OCI-LY7 (cell line): ENCODE data around the gene EID3.

ENCODE experiments used
- EZH2phosphoT487 ChIP-seq: fragments of 200-600 bp; sonication (generic); IDR thresholded peaks from 2 replicates; pipeline ENCODE4 v1.6.1; 2018; ENCODE audit warnings: low read depth, borderline replicate concordance, mild to moderate bottlenecking, mixed run types, antibody characterized with exemption, low read length, moderate library complexity, mixed read lengths
- TF ChIP-seq, protein P1 (sequence below): fragments of 200-600 bp; sonication (generic); conservative IDR thresholded peaks from 2 replicates; pipeline ENCODE4 v1.5.1; 2014; ENCODE audit warnings: mild to moderate bottlenecking, antibody characterized with exemption, low read length, moderate library complexity, mixed read lengths

DNA sequence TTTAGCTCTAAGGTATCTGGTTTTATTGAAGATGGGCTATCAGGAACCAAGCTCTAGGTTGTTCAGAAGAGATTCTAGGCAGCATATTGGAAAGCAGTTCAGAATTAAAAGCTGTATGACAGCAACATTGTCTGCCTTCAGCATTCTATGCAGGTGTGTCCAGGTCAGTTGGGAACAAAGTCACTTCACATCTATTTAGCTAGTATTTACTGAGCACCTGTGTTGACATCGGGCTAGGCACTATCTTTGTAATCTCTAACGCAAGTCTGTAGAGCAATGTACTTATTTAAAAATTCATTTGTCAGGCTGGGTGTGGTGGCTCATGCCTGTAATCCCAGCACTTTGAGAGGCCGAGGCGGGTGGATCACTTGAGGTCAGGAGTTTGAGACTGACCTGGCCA, 6.8 kb upstream of the EID3 start:
- TF ChIP-seq, protein P1, sequence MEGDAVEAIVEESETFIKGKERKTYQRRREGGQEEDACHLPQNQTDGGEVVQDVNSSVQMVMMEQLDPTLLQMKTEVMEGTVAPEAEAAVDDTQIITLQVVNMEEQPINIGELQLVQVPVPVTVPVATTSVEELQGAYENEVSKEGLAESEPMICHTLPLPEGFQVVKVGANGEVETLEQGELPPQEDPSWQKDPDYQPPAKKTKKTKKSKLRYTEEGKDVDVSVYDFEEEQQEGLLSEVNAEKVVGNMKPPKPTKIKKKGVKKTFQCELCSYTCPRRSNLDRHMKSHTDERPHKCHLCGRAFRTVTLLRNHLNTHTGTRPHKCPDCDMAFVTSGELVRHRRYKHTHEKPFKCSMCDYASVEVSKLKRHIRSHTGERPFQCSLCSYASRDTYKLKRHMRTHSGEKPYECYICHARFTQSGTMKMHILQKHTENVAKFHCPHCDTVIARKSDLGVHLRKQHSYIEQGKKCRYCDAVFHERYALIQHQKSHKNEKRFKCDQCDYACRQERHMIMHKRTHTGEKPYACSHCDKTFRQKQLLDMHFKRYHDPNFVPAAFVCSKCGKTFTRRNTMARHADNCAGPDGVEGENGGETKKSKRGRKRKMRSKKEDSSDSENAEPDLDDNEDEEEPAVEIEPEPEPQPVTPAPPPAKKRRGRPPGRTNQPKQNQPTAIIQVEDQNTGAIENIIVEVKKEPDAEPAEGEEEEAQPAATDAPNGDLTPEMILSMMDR, result no peak
- TF ChIP-seq EZH2phosphoT487, result no peak
